SK-N-MC (cell line): ENCODE data around the gene NT5DC3.

Experiments
- DNase-seq: peaks from one replicate; pipeline ENCODE4 v3.0.0-alpha.2; 2011; ENCODE audit warnings: low read depth, low spot score
- H3K27ac ChIP-seq: fragments of 200-600 bp; sonication (generic); 2 replicates; pipeline ENCODE4 v1.5.1; 2016; ENCODE audit warnings: mixed run types
- H3K36me3 ChIP-seq: fragments of 200-600 bp; sonication (generic); 2 replicates; pipeline ENCODE4 v1.6.1; 2017; ENCODE audit warnings: antibody characterized with exemption, low read length, mixed read lengths; ENCODE audit not compliant: insufficient read depth
- H3K4me3 ChIP-seq: fragments of 200-600 bp; sonication (generic); 2 replicates; pipeline ENCODE4 v1.5.1; 2016
- H3K9ac ChIP-seq: fragments of 200-600 bp; sonication (generic); 2 replicates; pipeline ENCODE4 v1.8.0; 2017; ENCODE audit warnings: mixed run types, mixed read lengths; ENCODE audit not compliant: insufficient read length
- H3K9me3 ChIP-seq: fragments of 200-600 bp; sonication (generic); 2 replicates; pipeline ENCODE4 v1.6.1; 2017; ENCODE audit warnings: low read depth, mild to moderate bottlenecking, antibody characterized with exemption, low read length, moderate library complexity, mixed read lengths
- EZH2 ChIP-seq: fragments of 200-600 bp; sonication (generic); IDR thresholded peaks from one replicate; pipeline ENCODE4 v1.6.1; 2017; ENCODE audit warnings: antibody characterized with exemption
- FOXP2 ChIP-seq: optimal IDR thresholded peaks from 2 replicates; pipeline ENCODE3; 2011; ENCODE audit warnings: mild to moderate bottlenecking, moderate library complexity; ENCODE audit not compliant: insufficient read depth; ENCODE audit errors: extremely low read length, control extremely low read depth
- POLR2AphosphoS5 ChIP-seq: IDR thresholded peaks from 2 replicates; pipeline ENCODE4 v1.6.1; 2012; ENCODE audit warnings: mild to moderate bottlenecking, low read depth, low read length, borderline replicate concordance

The NT5DC3 gene

GRCh38 chr12:103803847-103804246, 37.2 kb downstream of the NT5DC3 start:
- Histone ChIP-seq H3K36me3 (peaks cover 7% of the 10 kb centered on the region; the same call in 1 of the 2 replicates), H3K4me3 (no peak overlapping the region), H3K9ac (no peak overlapping the region), H3K27ac (no peak overlapping the region), H3K9me3 (no peaks in the 10 kb centered on the region)
- TF ChIP-seq FOXP2 (no peak), EZH2 (no peak), POLR2AphosphoS5 (no peak)
- no peak for DNase-seq

GRCh38 chr12:103802586-103802886, 38.5 kb downstream of the NT5DC3 start:
- no peak for DNase-seq
- Histone ChIP-seq H3K9me3 (no peaks in the 10 kb centered on the region), H3K36me3 (peaks cover 11% of the 10 kb centered on the region; the same call in 1 of the 2 replicates), H3K4me3 (no peak overlapping the region), H3K9ac (no peak overlapping the region), H3K27ac (no peak overlapping the region)
- no peak for TF ChIP-seq POLR2AphosphoS5
- TF ChIP-seq EZH2, result no peak
- TF ChIP-seq FOXP2, result no peak

- Histone ChIP-seq H3K9me3 (no peaks in the 10 kb centered on the region), H3K27ac (no peak overlapping the region), H3K4me3 (no peak overlapping the region), H3K9ac (no peak overlapping the region), H3K36me3 (peaks cover 11% of the 10 kb centered on the region; the same call in 1 of the 2 replicates)
- no peak for DNase-seq
- TF ChIP-seq EZH2, result no peak
Observed at GRCh38 chr12:103801709-103802585, 39.1 kb downstream of the NT5DC3 start.

DNA sequence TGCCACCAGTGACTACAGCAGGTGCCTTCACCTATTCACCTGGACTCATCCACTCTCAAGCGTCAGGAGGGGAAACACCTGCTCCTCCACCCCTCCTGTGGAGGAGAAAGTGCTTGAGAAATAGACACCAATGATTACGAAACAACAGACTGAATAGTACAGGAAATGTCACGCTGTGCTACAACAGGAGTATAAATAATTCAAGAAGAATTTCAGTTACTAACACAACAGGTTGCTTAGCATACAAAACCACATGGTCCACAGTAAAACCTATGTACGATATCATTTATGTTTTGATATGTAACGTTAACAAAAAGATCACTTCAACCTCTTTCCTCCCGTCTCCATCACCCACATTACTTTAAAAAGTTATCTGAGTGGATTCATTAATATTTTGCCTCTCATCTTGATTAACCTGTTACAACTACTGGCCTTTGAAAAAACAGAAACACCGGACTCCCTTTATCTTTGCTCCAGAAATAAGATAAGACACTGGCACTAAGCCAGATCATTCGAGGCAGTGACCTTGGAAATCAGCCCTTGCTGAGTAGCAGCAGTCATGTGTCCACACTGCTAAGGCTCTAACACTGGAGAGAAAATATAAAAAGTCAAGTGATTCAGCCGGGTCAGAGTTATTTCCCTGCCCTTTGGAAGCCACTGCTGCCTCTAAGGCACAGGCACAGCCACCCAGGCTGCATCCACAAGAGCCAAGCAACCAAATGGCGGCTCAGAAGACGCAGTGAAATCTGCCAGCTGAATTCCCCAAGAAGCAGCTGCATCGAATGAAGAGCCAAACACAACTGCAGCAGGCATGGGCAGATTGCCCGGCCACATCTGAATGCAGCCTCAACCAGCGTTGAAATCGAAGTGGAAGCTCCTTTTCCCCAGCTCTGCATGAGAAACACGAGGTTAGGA, 40.9 kb downstream of the NT5DC3 start:
- H3K27ac ChIP-seq, result peak overlapping the region; percentile 59; the same call in 1 of the 2 replicates
- TF ChIP-seq POLR2AphosphoS5 (no peak; the same call in 1 of the 2 replicates), FOXP2 (peak; percentile 56)
- H3K36me3 ChIP-seq, result peaks cover 8% of the 10 kb centered on the region; the same call in 1 of the 2 replicates
- no peaks in the 10 kb centered on the region for H3K9me3 ChIP-seq
- H3K9ac ChIP-seq, result no peak overlapping the region
- H3K4me3 ChIP-seq, result peak overlapping the region; percentile 51
- peak; percentile 83 for DNase-seq

- TF ChIP-seq EZH2 (no peak), POLR2AphosphoS5 (no peak), FOXP2 (no peak)
- no peak overlapping the region for H3K27ac ChIP-seq
- H3K9me3 ChIP-seq, result no peaks in the 10 kb centered on the region
- no peak overlapping the region for H3K9ac ChIP-seq
- peaks cover 8% of the 10 kb centered on the region; the same call in 1 of the 2 replicates for H3K36me3 ChIP-seq
- H3K4me3 ChIP-seq, result no peak overlapping the region
- no peak for DNase-seq
Observed at GRCh38 chr12:103799504-103799856, 41.6 kb downstream of the NT5DC3 start.

DNA sequence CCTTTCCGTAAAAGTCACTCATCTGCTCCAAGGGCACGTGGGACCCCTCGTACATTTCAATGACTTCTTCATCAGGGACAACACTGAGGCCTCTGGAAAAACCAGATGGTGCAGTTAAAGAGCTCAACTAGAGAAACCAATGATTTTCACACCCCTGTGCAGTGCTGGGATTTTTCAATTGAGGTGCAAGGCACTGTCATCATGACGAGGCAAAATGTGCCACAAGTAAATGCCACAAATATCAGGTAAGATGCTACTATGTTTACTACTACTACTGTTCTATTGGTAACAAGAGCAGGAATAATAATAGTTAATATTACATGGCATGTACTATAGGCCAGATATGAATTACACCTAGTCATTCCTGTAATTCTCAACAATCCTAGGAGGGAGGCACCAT, 42.4 kb downstream of the NT5DC3 start:
- no peak for DNase-seq
- H3K27ac ChIP-seq, result no peak overlapping the region
- peaks cover 11% of the 10 kb centered on the region; the same call in 1 of the 2 replicates for H3K36me3 ChIP-seq
- H3K4me3 ChIP-seq, result no peak overlapping the region
- H3K9me3 ChIP-seq, result no peaks in the 10 kb centered on the region
- no peak overlapping the region for H3K9ac ChIP-seq
- TF ChIP-seq FOXP2 (no peak), EZH2 (no peak), POLR2AphosphoS5 (no peak)

GRCh38 chr12:103794309-103795213, 46.5 kb downstream of the NT5DC3 start:
- Histone ChIP-seq H3K36me3 (peaks cover 28% of the 10 kb centered on the region; the same call in 1 of the 2 replicates), H3K9me3 (no peaks in the 10 kb centered on the region), H3K27ac (no peak overlapping the region), H3K9ac (no peak overlapping the region), H3K4me3 (no peak overlapping the region)
- TF ChIP-seq FOXP2 (no peak), EZH2 (no peak), POLR2AphosphoS5 (no peak)
- DNase-seq, result no peak
